Measurements from ENCODE around the gene METTL16. TPM values are rescaled to one million over a fixed set of nuclear protein-coding genes. Genes with fewer than 3 reads are reported as not detected.
"Not testable (repeated sequence)": the region's sequence is repeated elsewhere in the genome, so short reads cannot be mapped to it uniquely, and the experiment has no call there.

METTL16 gene
- total and polyA plus RNA-seq, 2 donors (not counting 1 experiment from before 2014, with no cell fraction given) = 19.2 to 56.5 TPM

GRCh38 chr17:2487306-2487705 lies 24.4 kb downstream of the METTL16 start:
- H3K4me3 Mint-ChIP-seq = no peak overlapping the region
- CTCF ChIA-PET = interaction anchor here (1.4 kb wide), 1 partner anchor 12 kb away, joined by 3 read pairs; no protein-coding TSS in a partner anchor

GRCh38 chr17:2486709-2487108 lies 25.0 kb downstream of the METTL16 start:
- peaks cover 42% of the 10 kb centered on the region for H3K4me1 Mint-ChIP-seq
- not testable (repeated sequence) for H3K27ac Mint-ChIP-seq

More at GRCh38 chr17:2487306-2487705, 24.4 kb downstream of the METTL16 start:
- POLR2A ChIA-PET = no interaction called here
- no peak overlapping the region for H3K9ac ChIP-seq (ENCODE audit: low read length)
- H3K4me1 ChIP-seq (ENCODE audit: control insufficient read depth in 2 of 2, insufficient read depth in 2 of 2, low read length in 2 of 2) = peaks cover 12 to 15% of the 10 kb centered on the region in 2 donors
- Mint-ChIP-seq H3K27ac (no peak overlapping the region), H3K27me3 (no peaks in the 10 kb centered on the region), H3K9me3 (ENCODE audit: insufficient read depth) (no peaks in the 10 kb centered on the region), H3K4me1 (peaks cover 36% of the 10 kb centered on the region)
- TF ChIP-seq EZH2 (IDR thresholded peaks at IDR 0.05; ENCODE audit: borderline replicate concordance, insufficient read depth, low read depth, low read length, poor library complexity, severe bottlenecking) = no peak
- TF ChIP-seq, protein P1, sequence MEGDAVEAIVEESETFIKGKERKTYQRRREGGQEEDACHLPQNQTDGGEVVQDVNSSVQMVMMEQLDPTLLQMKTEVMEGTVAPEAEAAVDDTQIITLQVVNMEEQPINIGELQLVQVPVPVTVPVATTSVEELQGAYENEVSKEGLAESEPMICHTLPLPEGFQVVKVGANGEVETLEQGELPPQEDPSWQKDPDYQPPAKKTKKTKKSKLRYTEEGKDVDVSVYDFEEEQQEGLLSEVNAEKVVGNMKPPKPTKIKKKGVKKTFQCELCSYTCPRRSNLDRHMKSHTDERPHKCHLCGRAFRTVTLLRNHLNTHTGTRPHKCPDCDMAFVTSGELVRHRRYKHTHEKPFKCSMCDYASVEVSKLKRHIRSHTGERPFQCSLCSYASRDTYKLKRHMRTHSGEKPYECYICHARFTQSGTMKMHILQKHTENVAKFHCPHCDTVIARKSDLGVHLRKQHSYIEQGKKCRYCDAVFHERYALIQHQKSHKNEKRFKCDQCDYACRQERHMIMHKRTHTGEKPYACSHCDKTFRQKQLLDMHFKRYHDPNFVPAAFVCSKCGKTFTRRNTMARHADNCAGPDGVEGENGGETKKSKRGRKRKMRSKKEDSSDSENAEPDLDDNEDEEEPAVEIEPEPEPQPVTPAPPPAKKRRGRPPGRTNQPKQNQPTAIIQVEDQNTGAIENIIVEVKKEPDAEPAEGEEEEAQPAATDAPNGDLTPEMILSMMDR (IDR thresholded peaks at IDR 0.05) = no peak
- peaks cover 55% of the 10 kb centered on the region for H4K20me1 ChIP-seq (ENCODE audit: control insufficient read depth, insufficient read depth, low read length, poor library complexity, severe bottlenecking)
- H3K4me2 ChIP-seq (replicated peaks; ENCODE audit: low read depth, low read length, poor library complexity, severe bottlenecking) = no peak overlapping the region
- H3K4me3 ChIP-seq (ENCODE audit: control extremely low read depth in 1 of 5, extremely low read depth in 1 of 5, insufficient read depth in 1 of 5, low read depth in 2 of 5, low read length in 4 of 5) = no peak overlapping the region
- no peaks in the 10 kb centered on the region for H3K27me3 ChIP-seq (replicated peaks in 1 of 4; ENCODE audit: control extremely low read depth in 1 of 4, control insufficient read depth in 3 of 4, insufficient read depth in 4 of 4, low read length in 3 of 4)
- ATAC-seq (ENCODE audit: low read depth) (no peak), DNase-seq (no peak)
- no peak overlapping the region for H3K27ac ChIP-seq (ENCODE audit: low read length in 2 of 2)
- H3K36me3 ChIP-seq (replicated peaks in 1 of 2; ENCODE audit: control extremely low read depth in 1 of 2, control insufficient read depth in 1 of 2, extremely low read depth in 1 of 2, insufficient read depth in 2 of 2, low read length in 1 of 2) = peaks cover 1 to 6% of the 10 kb centered on the region in 2 experiments
- no peaks in the 10 kb centered on the region for H3K9me3 ChIP-seq (ENCODE audit: control extremely low read depth in 1 of 3, control insufficient read depth in 2 of 3, insufficient read depth in 1 of 3, low read length in 2 of 3)
- intact Hi-C loops (cut with micrococcal nuclease) = no loop called here
- 95% methylated on average over 3 of the region's 6 CpGs for WGBS (ENCODE audit: insufficient coverage)
- H2AFZ ChIP-seq (ENCODE audit: insufficient read depth, low read depth, low read length, poor library complexity, severe bottlenecking) = no peak overlapping the region
- H3K79me2 ChIP-seq (ENCODE audit: control insufficient read depth, insufficient read depth, low read length) = peaks cover 59% of the 10 kb centered on the region

More at GRCh38 chr17:2486709-2487108, 25.0 kb downstream of the METTL16 start:
- H3K9ac ChIP-seq (ENCODE audit: low read length); H3K36me3 ChIP-seq (replicated peaks in 1 of 2; ENCODE audit: control extremely low read depth in 1 of 2, control insufficient read depth in 1 of 2, extremely low read depth in 1 of 2, insufficient read depth in 2 of 2, low read length in 1 of 2); DNase-seq; POLR2A ChIA-PET; intact Hi-C loops (cut with micrococcal nuclease); CTCF ChIA-PET; H3K9me3 Mint-ChIP-seq (ENCODE audit: insufficient read depth); H3K27ac ChIP-seq (ENCODE audit: low read length in 2 of 2); H3K4me2 ChIP-seq (replicated peaks; ENCODE audit: low read depth, low read length, poor library complexity, severe bottlenecking); H2AFZ ChIP-seq (ENCODE audit: insufficient read depth, low read depth, low read length, poor library complexity, severe bottlenecking); H3K27me3 ChIP-seq (replicated peaks in 1 of 4; ENCODE audit: control extremely low read depth in 1 of 4, control insufficient read depth in 3 of 4, insufficient read depth in 4 of 4, low read length in 3 of 4); H3K27me3 Mint-ChIP-seq; H3K4me3 ChIP-seq (ENCODE audit: control extremely low read depth in 1 of 5, extremely low read depth in 1 of 5, insufficient read depth in 1 of 5, low read depth in 2 of 5, low read length in 4 of 5); H3K9me3 ChIP-seq (ENCODE audit: control extremely low read depth in 1 of 3, control insufficient read depth in 2 of 3, insufficient read depth in 1 of 3, low read length in 2 of 3); ATAC-seq (ENCODE audit: low read depth); H3K4me3 Mint-ChIP-seq: not testable (repeated sequence)
- peaks cover 12 to 17% of the 10 kb centered on the region in 2 donors for H3K4me1 ChIP-seq (ENCODE audit: control insufficient read depth in 2 of 2, insufficient read depth in 2 of 2, low read length in 2 of 2)
- H4K20me1 ChIP-seq (ENCODE audit: control insufficient read depth, insufficient read depth, low read length, poor library complexity, severe bottlenecking) = peaks cover 61% of the 10 kb centered on the region
- no CpG with 5 or more reads among the region's 4 CpGs for WGBS (ENCODE audit: insufficient coverage)
- H3K79me2 ChIP-seq (ENCODE audit: control insufficient read depth, insufficient read depth, low read length) = peaks cover 65% of the 10 kb centered on the region

All from B cell (primary cell).